Ascending aorta (tissue), 2 donors: ENCODE data around the gene PDXK. TPM values are rescaled to one million over a fixed set of nuclear protein-coding genes. Genes with fewer than 3 reads are reported as not detected.

Source experiments
- DNase-seq, 2 donors: peaks; one replicate each; pipeline ENCODE4 v3.0.0-alpha.2; 2019; ENCODE audit warnings: low spot score in 2 of 2
- H3K27ac ChIP-seq, 2 donors: fragments of 200-600 bp; sonication (generic); one replicate each; pipeline ENCODE4 v1.5.1; 2016 to 2017; ENCODE audit warnings: mild to moderate bottlenecking in 1 of 2
- H3K27me3 ChIP-seq: fragments of 200-600 bp; sonication (generic); one replicate; pipeline ENCODE4 v1.5.1; 2017
- H3K36me3 ChIP-seq, 2 donors: fragments of 200-600 bp; sonication (generic); one replicate each; pipeline ENCODE4 v1.5.1; 2016
- H3K4me1 ChIP-seq, 2 donors: fragments of 200-600 bp; sonication (generic); one replicate each; pipeline ENCODE4 v1.5.1; 2016 to 2017; ENCODE audit warnings: mild to moderate bottlenecking in 1 of 2
- H3K4me3 ChIP-seq, 2 donors: fragments of 200-600 bp; sonication (generic); one replicate each; pipeline ENCODE4 v1.5.1; 2016 to 2017; ENCODE audit warnings: mild to moderate bottlenecking in 1 of 2
- H3K9me3 ChIP-seq, 2 donors: fragments of 200-600 bp; sonication (generic); one replicate each; pipeline ENCODE4 v1.5.1; 2016
- intact Hi-C: fragments of 100-400 bp; cut with DNase I; formaldehyde crosslinking; loops from one replicate; pipeline ENCODE4 v1.15.1; 2023
- total RNA-seq: library from RNA; depleted of rRNA; stranded (reverse); fragments of >200 nt; gene quantifications from one replicate; pipeline ENCODE4 v1.1.0, GENCODE V29; 2016
- TF ChIP-seq, protein P1 (sequence below), 3 experiments: fragments of 200-600 bp in 2 of 3; fragments of 450-650 bp in 1 of 3; sonication (generic) in 2 of 3; IDR thresholded peaks; one replicate each; pipeline ENCODE4 v1.5.1; 2016 to 2019; ENCODE audit warnings: antibody characterized with exemption in 3 of 3, mild to moderate bottlenecking in 1 of 3, moderate library complexity in 1 of 3

PDXK gene
- total RNA-seq, 1 donor from 2014 or later: 102 TPM

DNA sequence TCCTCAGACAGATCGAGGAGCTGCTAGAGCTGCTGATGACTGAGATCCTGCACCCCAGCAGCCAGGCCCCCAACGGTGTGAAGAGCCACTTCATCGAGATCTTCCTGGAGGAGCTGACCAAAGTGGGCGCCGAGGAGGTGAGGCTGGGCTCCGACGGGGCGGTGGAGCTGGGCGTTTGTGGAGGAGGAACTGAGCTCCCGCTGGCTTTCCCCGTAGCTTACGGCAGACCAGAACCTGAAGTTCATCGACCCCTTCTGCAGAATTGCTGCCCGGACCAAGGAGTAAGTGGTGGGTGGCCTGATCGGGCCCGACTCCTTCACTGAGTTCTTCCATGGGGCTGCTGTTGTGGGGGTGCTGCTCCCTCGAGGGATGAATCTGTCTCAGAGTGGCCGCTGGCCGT is 78.5 kb downstream of the PDXK start:
- H3K9me3 ChIP-seq: no peaks in the 10 kb centered on the region
- intact Hi-C loops: no loop called here
- TF ChIP-seq, protein P1, sequence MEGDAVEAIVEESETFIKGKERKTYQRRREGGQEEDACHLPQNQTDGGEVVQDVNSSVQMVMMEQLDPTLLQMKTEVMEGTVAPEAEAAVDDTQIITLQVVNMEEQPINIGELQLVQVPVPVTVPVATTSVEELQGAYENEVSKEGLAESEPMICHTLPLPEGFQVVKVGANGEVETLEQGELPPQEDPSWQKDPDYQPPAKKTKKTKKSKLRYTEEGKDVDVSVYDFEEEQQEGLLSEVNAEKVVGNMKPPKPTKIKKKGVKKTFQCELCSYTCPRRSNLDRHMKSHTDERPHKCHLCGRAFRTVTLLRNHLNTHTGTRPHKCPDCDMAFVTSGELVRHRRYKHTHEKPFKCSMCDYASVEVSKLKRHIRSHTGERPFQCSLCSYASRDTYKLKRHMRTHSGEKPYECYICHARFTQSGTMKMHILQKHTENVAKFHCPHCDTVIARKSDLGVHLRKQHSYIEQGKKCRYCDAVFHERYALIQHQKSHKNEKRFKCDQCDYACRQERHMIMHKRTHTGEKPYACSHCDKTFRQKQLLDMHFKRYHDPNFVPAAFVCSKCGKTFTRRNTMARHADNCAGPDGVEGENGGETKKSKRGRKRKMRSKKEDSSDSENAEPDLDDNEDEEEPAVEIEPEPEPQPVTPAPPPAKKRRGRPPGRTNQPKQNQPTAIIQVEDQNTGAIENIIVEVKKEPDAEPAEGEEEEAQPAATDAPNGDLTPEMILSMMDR (IDR thresholded peaks at IDR 0.05): no peak
- H3K27me3 ChIP-seq: no peaks in the 10 kb centered on the region
- no peak overlapping the region for H3K27ac ChIP-seq
- H3K4me1 ChIP-seq: no peaks in the 10 kb centered on the region
- no peak for DNase-seq
- H3K36me3 ChIP-seq: peaks cover 89 to 100% of the 10 kb centered on the region in 2 donors
- H3K4me3 ChIP-seq: no peak overlapping the region

GRCh38 chr21:43797925-43798715 is 79.2 kb downstream of the PDXK start:
- intact Hi-C loops: no loop called here
- Histone ChIP-seq H3K9me3 (no peaks in the 10 kb centered on the region), H3K4me1 (no peaks in the 10 kb centered on the region), H3K27ac (no peak overlapping the region), H3K36me3 (peaks cover 89 to 100% of the 10 kb centered on the region in 2 donors), H3K4me3 (no peak overlapping the region), H3K27me3 (no peaks in the 10 kb centered on the region)
- TF ChIP-seq, protein P1 (IDR thresholded peaks at IDR 0.05): no peak
- DNase-seq: no peak

DNA sequence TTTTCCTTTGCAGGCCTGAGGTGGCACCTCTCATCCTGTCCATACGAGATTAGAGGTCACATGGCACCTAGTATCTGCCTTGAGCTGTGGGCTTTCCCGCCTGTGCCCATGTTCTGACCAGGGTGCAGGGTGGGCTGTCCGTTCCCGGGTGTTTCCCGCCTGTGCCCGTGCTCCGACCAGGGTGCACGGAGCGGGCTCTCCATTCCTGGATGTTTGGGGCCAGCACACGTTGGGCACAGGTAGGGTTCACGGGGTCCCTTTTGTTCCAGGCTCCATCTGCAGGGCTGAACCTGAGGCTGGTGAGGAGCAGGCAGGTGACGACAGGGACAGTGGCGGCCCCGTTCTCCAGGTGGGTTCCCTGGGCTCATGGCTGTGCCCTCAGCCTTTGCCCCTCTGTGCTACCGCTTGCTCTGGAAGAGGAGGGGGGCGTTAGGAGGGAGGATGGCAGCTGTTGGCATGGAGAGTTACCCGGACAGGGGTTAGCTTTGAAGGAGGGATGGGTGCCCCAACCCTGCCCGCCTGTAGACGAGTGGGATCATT is 80.4 kb downstream of the PDXK start:
- no peaks in the 10 kb centered on the region for H3K9me3 ChIP-seq

DNA sequence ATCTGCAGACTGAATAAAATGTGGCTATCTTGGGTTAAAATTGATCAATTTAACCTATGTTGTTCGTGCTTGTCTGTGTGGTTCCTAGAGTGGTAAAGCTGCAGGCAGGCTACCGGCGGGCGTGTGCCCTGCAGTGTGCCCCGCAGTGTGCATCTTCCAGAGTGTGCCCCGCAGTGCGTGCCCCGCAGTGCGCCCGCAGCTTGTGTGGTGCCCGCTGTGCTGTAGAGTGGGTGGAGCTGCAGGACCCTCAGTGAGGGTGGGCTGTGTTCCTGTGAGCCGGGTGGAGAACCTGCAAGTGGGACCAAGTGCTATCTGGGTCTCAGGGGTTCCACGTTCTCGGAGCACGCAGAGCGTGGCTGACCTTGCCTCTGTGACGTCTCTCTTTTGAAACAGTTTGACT is 81.2 kb downstream of the PDXK start:
- Histone ChIP-seq H3K4me3 (no peak overlapping the region), H3K27ac (no peak overlapping the region), H3K9me3 (no peaks in the 10 kb centered on the region), H3K4me1 (no peaks in the 10 kb centered on the region), H3K36me3 (peaks cover 80 to 96% of the 10 kb centered on the region in 2 donors), H3K27me3 (no peaks in the 10 kb centered on the region)
- TF ChIP-seq, protein P1 (IDR thresholded peaks at IDR 0.05): no peak
- intact Hi-C loops: no loop called here
- no peak for DNase-seq

More for the DNA sequence above, 80.4 kb downstream of the PDXK start:
- Histone ChIP-seq H3K27me3 (no peaks in the 10 kb centered on the region), H3K36me3 (peaks cover 86 to 100% of the 10 kb centered on the region in 2 donors), H3K4me1 (no peaks in the 10 kb centered on the region), H3K27ac (no peak overlapping the region), H3K4me3 (no peak overlapping the region)
- intact Hi-C loops: no loop called here
- no peak for DNase-seq
- TF ChIP-seq, protein P1 (IDR thresholded peaks at IDR 0.05): no peak

GRCh38 chr21:43800566-43800965 is 81.6 kb downstream of the PDXK start:
- no peak overlapping the region for H3K4me3 ChIP-seq
- TF ChIP-seq, protein P1 (IDR thresholded peaks at IDR 0.05): no peak
- intact Hi-C loops: no loop called here
- H3K27ac ChIP-seq: no peak overlapping the region
- no peak for DNase-seq
- no peaks in the 10 kb centered on the region for H3K27me3 ChIP-seq
- no peaks in the 10 kb centered on the region for H3K4me1 ChIP-seq
- H3K36me3 ChIP-seq: peaks cover 76 to 92% of the 10 kb centered on the region in 2 donors
- no peaks in the 10 kb centered on the region for H3K9me3 ChIP-seq
